Measurements from ENCODE around the gene NPHP1. TPM values are rescaled to one million over a fixed set of nuclear protein-coding genes. Genes with fewer than 3 reads are reported as not detected.
"Not testable (repeated sequence)": the region's sequence is repeated elsewhere in the genome, so short reads cannot be mapped to it uniquely, and the experiment has no call there.

NPHP1 gene
- total RNA-seq (2021; ENCODE audit: unreplicated experiment): 4.7 TPM
- polyA plus RNA-seq (2012): 2.1 and 3.0 TPM in 2 replicates
- Bru-seq, nascent RNA: percentile 43 among the genes with signal in this experiment
- BruChase-seq, experiment 1, labeled RNA remaining after a 6-hour chase: percentile 42 among the genes with signal in this experiment
- percentile 47 among the genes with signal in this experiment for BruChase-seq, experiment 2, labeled RNA remaining after a 2-hour chase
- long read RNA-seq, partial matches to known transcripts: 1 of 7 reads
- long read RNA-seq, other reads (novel, unspliced or antisense): 3 of 7 reads

GRCh38 chr2:110204408-110205385 lies at the start of gene NPHP1:
TSS of gene NPHP1 (minus strand) at chr2:110205013. CDS start at chr2:110204968, 45 bp downstream.
- ChIA-PET POLR2A (no interaction called here), RAD21 (ENCODE audit: low non-redundant PET in 1 of 2, low total read pairs in 2 of 2, uncharacterized antibody in 2 of 2, unreplicated experiment in 2 of 2) (no interaction called here), CTCF (no interaction called here)
- no peaks in the 10 kb centered on the region for H3K36me3 ChIP-seq (ENCODE audit: control insufficient read depth in 1 of 2, insufficient read depth in 2 of 2, low read length in 2 of 2)
- peak within 1 kb of the TSS; percentile 63 for H2AFZ ChIP-seq (ENCODE audit: low read depth, low read length, poor library complexity, severe bottlenecking)
- TF ChIP-seq CBX3 (IDR thresholded peaks at IDR 0.05; ENCODE audit: low read depth): peak; percentile 44; the same call in 1 of the 2 replicates
- no peak for TF ChIP-seq CEBPB (IDR thresholded peaks at IDR 0.05; ENCODE audit: low read depth)
- TF ChIP-seq YY1 (IDR thresholded peaks at IDR 0.05; ENCODE audit: extremely low read depth, insufficient replicate concordance, low read depth, low read length): no peak
- TF ChIP-seq ZNF274 (IDR thresholded peaks at IDR 0.05; ENCODE audit: low read depth, low read length): no peak
- TF ChIP-seq TCF7L2 (IDR thresholded peaks at IDR 0.05; ENCODE audit: borderline replicate concordance, extremely low read depth, insufficient read depth, insufficient read length): peak; percentile 17
- TF ChIP-seq RAD21 (IDR thresholded peaks at IDR 0.05; ENCODE audit: low read depth): no peak
- TF ChIP-seq SRF (IDR thresholded peaks at IDR 0.05; ENCODE audit: low read depth): peak; percentile 94
- no peak for TF ChIP-seq JUND (IDR thresholded peaks at IDR 0.05)
- no peak for TF ChIP-seq ATF3 (IDR thresholded peaks at IDR 0.05)
- TF ChIP-seq POLR2A (IDR thresholded peaks at IDR 0.05; ENCODE audit: borderline replicate concordance, extremely low read depth, insufficient read depth, insufficient read length): peak; percentile 55
- TF ChIP-seq REST (IDR thresholded peaks at IDR 0.05; ENCODE audit: low read depth): no peak
- TF ChIP-seq SP1 (IDR thresholded peaks at IDR 0.05; ENCODE audit: low read depth): peak; percentile 85
- TF ChIP-seq POLR2AphosphoS5 (IDR thresholded peaks at IDR 0.05; ENCODE audit: low read depth, low read length): peak; percentile 81
- TF ChIP-seq SIN3A (IDR thresholded peaks at IDR 0.05; ENCODE audit: low read depth): peak; percentile 38; the same call in 1 of the 2 replicates
- H3K9me3 ChIP-seq (ENCODE audit: control insufficient read depth in 1 of 2, insufficient read depth in 1 of 2, low read depth in 1 of 2, low read length in 2 of 2): no peaks in the 10 kb centered on the region
- no peak within 1 kb of the TSS for H3K27ac ChIP-seq (ENCODE audit: low read depth, low read length)
- peak; percentile 60 for DNase-seq (ENCODE audit: low read depth, low spot score)
- H3K4me3 ChIP-seq (replicated peaks in 1 of 2; ENCODE audit: low read depth in 1 of 2, low read length in 2 of 2): peak within 1 kb of the TSS; percentile 75 to 78
- BruUV-seq (replicated peaks): no TSS peak
- peak within 1 kb of the TSS; percentile 63 for H3K9ac ChIP-seq (ENCODE audit: low read length)
- H3K4me2 ChIP-seq (ENCODE audit: low read length): peak within 1 kb of the TSS; percentile 87
- intact Hi-C loops (cut with micrococcal nuclease): no loop called here
- H3K27me3 ChIP-seq (ENCODE audit: insufficient read depth, low read length): no peaks in the 10 kb centered on the region
- H4K20me1 ChIP-seq (ENCODE audit: insufficient read depth): no peaks in the 10 kb centered on the region
- no peaks in the 10 kb centered on the region for H3K79me2 ChIP-seq (ENCODE audit: insufficient read depth, low read length)
- peak; percentile 95 for ATAC-seq
- H3K4me1 ChIP-seq (ENCODE audit: control insufficient read depth in 1 of 2, insufficient read depth in 2 of 2, low read length in 2 of 2): peaks cover 0 to 18% of the 10 kb centered on the region in 2 experiments; a peak in 2 of 4 replicates
- H3K9me2 ChIP-seq (ENCODE audit: insufficient read depth): no peaks in the 10 kb centered on the region

DNA sequence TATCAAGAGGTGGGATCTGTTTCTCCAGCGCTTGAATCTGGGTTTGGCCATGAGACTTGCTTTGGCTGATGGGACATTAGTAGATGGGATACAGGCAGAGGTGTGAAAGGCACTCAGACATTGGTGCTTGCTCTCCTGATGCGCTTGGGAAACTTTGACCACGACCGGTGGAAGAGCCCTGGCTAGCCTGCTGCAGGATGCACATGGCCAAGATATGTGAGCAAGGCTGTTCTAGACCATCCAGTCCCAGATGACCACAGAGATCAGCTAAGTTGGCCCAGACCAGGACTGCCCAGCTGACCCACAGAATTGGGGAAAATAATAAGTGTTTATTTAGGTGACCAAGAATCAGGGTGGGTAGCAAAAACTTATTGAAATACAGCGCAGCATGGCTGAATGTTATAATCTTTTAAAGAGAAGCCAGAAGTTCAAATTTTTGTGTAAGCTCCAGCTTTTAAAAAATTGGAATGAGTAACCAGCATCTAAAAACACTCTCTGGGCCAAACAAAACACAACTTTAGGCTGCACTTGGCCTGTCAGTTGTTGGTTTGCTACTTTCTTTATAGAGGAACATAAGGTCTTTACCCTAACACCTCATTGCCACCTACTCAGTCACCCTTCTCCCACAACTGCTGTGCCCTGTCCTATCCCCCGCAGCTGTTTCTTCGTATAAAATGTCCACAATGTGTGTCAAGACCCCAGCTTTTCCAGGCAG lies 43.4 kb upstream of the NPHP1 start:
- H3K36me3 ChIP-seq (ENCODE audit: control insufficient read depth in 1 of 2, insufficient read depth in 2 of 2, low read length in 2 of 2); H4K20me1 ChIP-seq (ENCODE audit: insufficient read depth); H3K9ac ChIP-seq (ENCODE audit: low read length); H3K9me2 ChIP-seq (ENCODE audit: insufficient read depth); H3K79me2 ChIP-seq (ENCODE audit: insufficient read depth, low read length); H3K9me3 ChIP-seq (ENCODE audit: control insufficient read depth in 1 of 2, insufficient read depth in 1 of 2, low read depth in 1 of 2, low read length in 2 of 2); H3K4me2 ChIP-seq (ENCODE audit: low read length); H3K4me3 ChIP-seq (replicated peaks in 1 of 2; ENCODE audit: low read depth in 1 of 2, low read length in 2 of 2); intact Hi-C loops (cut with micrococcal nuclease); ATAC-seq; H3K4me1 ChIP-seq (ENCODE audit: control insufficient read depth in 1 of 2, insufficient read depth in 2 of 2, low read length in 2 of 2); CTCF ChIA-PET; RAD21 ChIA-PET (ENCODE audit: low non-redundant PET in 1 of 2, low total read pairs in 2 of 2, uncharacterized antibody in 2 of 2, unreplicated experiment in 2 of 2); H3K27ac ChIP-seq (ENCODE audit: low read depth, low read length); DNase-seq (ENCODE audit: low read depth, low spot score); POLR2A ChIA-PET; H3K27me3 ChIP-seq (ENCODE audit: insufficient read depth, low read length); BruUV-seq (replicated peaks); H2AFZ ChIP-seq (ENCODE audit: low read depth, low read length, poor library complexity, severe bottlenecking): not testable (repeated sequence)
